Prostate gland (tissue), 2 donors: ENCODE data around the gene ANGPTL2.

Experiments
- CTCF ChIP-seq, 4 experiments: fragments of 200-600 bp in 2 of 4; fragments of 450-650 bp in 2 of 4; sonication (generic) in 2 of 4; IDR thresholded peaks; 1 replicate in 3 of 4; 2 replicates in 1 of 4; pipeline ENCODE4 v1.5.1; 2016 to 2019; ENCODE audit warnings: antibody characterized with exemption in 4 of 4, mild to moderate bottlenecking in 2 of 4, moderate library complexity in 2 of 4
- POLR2A ChIP-seq: fragments of 450-650 bp; IDR thresholded peaks from one replicate; pipeline ENCODE4 v1.6.1; 2016; ENCODE audit warnings: antibody characterized with exemption, mild to moderate bottlenecking

- TF ChIP-seq CTCF (IDR thresholded peaks at IDR 0.05), result no peak
- no peak for TF ChIP-seq POLR2A
Observed at GRCh38 chr9:127136081-127136879, 13.8 kb upstream of the ANGPTL2 start.
